HG03039 (cell line): ENCODE results near the gene VRK2.
"Not testable (repeated sequence)": the region's sequence is repeated elsewhere in the genome, so short reads cannot be mapped to it uniquely, and the experiment has no call there.

Source experiments
- ATAC-seq: cut with Tn5 transposase; IDR thresholded peaks from one replicate; pipeline ENCODE4 v1.9.1; 2021; ENCODE audit warnings: mild to moderate bottlenecking, moderate library complexity; ENCODE audit not compliant: unreplicated experiment

The VRK2 gene

DNA sequence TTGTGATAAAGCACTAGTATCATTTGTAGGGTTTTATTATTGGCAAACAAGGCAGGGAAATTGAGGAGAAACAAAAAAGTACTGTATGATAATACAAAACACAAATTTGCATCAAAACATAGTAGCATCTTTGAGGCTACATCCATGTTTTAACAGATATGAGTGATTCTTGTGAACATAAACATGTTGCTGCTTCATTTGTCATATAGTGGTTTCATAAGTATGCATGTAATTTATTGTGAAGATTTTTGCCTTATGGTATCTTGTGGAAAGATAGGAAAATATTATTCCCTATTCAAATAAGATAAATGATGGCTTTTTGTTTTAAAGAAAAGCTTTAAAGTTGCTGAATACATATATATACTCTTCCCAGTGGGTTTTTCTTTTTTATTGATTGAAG is 60.3 kb downstream of the VRK2 start:
- no peak for ATAC-seq

- ATAC-seq: no peak
Measured at GRCh38 chr2:58107803-58108710, 61.5 kb downstream of the VRK2 start.

GRCh38 chr2:58109481-58109880 is 62.9 kb downstream of the VRK2 start:
- ATAC-seq: no peak

- no peak for ATAC-seq
Measured at GRCh38 chr2:58110765-58111164, 64.2 kb downstream of the VRK2 start.

DNA sequence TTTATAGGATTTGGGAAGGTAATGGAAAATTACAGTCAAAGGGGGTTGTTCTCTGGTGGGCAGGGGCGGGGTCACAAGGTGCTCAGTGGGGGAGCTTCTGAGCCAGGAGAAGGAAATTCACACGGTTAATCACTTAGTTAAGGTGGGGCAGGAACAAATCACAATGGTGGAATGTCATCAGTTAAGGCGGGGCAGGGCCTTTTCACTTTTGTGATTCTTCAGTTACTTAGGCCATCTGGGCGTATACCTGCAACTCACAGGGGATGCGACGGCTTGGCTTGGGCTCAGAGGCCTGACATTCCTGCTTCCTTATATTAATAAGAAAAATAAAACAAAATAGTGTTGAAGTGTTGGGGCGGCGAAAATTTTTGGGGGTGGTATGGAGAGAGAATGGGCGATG is 67.0 kb downstream of the VRK2 start:
- ATAC-seq: not testable (repeated sequence)

- ATAC-seq: no peak
Measured at GRCh38 chr2:58120626-58121229, 74.1 kb downstream of the VRK2 start.

DNA sequence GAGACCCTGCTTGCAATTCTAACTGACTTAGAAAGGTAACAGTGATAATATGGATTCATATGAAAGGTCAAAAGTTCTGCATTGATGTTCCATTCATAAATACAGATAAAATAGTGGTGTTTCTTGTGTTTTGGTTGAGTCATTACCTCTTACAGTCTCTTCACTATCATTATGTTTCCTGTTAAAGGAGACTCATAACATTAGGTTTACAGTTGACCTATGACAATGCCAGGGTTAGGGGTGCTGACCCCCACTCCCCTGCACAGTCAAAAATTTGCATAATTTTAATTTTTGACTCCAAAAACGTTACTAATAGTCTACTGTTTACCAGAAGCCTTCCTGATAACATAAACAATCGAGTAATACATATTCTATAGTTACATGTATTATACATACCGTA is 75.4 kb downstream of the VRK2 start:
- ATAC-seq: no peak

GRCh38 chr2:58122540-58122939 is 75.9 kb downstream of the VRK2 start:
- ATAC-seq: no peak

GRCh38 chr2:58127111-58127510 is 80.5 kb downstream of the VRK2 start:
- ATAC-seq: no peak

- ATAC-seq: no peak
Measured at GRCh38 chr2:58130238-58130637, 83.6 kb downstream of the VRK2 start.

DNA sequence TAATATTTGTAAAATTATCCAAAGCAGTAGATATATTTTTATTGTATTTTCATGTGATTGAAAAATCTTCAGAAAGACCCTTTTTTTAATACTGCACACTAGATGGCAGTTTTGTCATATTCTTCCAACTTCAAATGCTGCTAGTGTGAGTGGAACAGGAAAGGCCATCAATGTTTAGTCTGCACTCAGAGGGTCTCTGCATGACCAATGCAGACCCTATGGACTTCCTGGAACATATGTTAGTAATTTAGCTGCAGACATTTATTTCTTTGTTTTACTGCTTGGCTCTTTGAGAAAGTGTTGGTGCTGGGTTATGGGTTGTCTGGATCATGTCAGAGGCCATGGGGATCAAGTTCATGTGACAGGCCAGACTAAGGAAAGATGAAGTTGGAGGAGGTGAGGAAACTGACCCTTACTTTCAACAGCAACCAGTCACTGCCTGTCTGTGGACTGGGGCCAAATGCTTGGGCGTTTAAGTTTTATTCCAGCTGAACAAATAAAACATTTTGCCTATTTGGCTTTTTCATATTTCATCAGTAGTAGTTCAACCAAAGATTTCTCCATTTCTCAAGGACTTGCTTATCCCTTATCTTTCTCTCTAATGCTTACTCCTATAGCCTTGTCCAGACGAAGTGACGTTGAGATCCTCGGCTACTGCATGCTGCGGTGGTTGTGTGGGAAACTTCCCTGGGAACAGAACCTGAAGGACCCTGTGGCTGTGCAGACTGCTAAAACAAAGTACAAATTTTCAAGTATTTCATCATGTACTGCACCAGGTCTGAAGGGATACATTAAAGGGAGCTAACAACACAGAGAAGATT is 84.8 kb downstream of the VRK2 start:
- ATAC-seq: no peak

DNA sequence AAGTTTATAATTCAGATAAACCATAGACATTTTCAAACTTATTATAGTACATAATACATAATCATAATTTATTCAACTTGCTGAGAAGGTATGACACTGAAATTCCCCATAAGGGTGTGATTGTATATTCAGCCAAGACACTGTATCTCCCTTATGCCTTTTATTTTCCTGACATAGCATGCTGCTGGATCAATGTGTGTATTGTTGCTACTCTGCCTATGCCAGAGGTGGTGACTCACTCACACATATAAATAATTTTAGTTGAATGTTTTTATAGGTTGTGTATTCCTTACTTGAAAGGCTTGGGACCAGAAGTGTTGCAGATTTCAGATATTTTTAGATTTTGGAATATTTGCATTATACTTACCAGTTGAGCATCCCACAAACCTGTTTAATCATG is 86.8 kb downstream of the VRK2 start:
- no peak for ATAC-seq

DNA sequence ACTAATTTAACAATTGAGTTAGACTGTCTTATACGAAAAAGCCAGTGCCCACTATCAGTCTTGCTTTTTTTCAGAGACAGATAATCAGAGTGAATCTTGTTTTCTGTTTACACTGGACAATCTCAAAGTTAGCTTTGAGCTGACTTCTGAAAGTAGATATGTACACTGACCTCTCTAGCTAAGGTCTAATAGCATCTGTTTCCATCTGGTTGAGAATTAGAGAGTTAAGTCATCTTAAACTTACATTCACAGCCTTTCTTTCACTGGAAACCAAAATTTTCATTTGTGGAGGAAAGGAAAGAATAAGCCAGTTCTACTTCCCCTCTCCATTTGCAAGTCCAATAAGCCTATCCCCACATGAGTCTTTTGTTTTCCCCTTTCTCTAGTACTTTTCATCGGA is 89.3 kb downstream of the VRK2 start:
- no peak for ATAC-seq

DNA sequence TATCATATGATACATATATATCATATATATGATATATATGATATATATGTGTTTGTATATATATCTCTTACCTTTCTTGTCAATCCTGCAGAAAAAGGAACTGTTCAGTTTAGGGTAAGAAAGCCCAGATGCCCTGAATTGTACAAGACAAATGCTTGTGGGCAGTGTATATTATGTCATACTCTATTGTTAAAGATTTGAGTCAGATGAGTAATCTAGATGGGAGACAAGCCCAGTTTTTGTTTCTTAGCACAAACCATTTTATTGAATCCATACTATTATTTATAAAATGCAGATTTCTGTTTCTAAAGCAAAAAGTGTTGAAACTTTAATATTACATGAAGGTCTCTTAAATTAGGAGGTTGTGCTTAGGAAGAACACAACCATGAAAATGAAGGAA is 90.6 kb downstream of the VRK2 start:
- no peak for ATAC-seq

DNA sequence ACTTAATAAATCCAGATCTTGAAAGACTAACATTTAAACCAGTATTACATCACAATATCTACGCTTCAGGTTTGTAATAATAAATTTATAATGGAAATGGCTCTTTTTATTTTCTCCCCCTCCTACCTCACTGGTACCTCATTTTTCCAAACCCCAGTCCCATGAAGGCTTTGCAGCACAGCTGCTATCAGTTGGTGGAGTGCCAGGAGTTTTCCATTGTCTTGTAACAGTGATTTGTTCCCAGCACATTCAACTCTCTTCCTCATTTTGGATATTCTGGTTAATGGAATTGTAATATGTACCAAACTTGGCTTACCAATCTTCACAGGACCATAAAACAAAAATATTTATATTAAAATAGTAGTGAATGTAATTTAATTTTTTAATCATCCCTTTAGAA is 91.2 kb downstream of the VRK2 start:
- ATAC-seq: no peak

DNA sequence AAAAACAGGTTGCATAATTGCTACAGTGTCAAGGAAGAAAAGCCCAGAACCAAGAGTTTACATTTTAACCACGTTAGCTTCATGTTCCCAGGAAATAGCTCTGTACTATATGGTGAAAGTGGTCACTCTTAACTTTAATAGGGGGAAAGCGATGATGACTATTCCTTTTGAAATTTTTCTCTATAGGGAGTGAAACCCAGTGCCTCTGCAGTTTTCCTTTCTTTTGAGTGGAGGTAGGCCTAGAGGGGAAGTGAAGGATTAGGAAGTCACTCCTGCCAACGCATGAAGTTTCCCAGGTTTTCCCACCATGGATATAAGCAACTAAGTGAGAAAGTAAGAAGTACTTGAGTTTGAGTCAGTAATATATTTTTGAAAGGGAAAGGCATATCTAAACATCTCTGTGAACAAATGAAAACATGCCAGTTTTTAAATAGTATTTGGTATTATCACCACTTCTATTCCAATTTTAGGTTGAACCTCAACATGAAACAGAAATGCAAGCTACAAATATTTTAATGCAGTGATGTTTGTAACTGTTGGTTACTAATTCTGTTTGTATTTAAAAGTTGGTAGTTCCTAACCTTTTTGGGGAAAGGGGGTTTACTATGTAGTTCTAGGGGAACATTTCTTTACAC is 91.9 kb downstream of the VRK2 start:
- ATAC-seq: no peak

- no peak for ATAC-seq
Measured at GRCh38 chr2:58140508-58141072, 94.0 kb downstream of the VRK2 start.

DNA sequence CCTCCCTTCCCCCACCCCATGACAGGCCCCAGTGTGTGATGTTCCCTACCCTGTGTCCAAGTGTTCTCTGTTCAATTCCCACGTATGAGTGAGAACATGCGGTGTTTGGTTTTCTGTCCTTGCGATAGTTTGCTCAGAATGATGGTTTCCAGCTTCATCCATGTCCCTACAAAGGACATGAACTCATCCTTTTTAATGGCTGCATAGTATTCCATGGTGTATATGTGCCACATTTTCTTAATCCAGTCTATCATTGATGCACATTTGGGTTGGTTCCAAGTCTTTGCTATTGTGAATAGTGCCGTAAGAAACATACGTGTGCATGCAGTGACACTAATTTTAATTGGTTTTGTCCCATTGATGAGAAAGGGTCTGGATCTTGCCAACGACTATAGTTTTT is 99.2 kb downstream of the VRK2 start:
- not testable (repeated sequence) for ATAC-seq

DNA sequence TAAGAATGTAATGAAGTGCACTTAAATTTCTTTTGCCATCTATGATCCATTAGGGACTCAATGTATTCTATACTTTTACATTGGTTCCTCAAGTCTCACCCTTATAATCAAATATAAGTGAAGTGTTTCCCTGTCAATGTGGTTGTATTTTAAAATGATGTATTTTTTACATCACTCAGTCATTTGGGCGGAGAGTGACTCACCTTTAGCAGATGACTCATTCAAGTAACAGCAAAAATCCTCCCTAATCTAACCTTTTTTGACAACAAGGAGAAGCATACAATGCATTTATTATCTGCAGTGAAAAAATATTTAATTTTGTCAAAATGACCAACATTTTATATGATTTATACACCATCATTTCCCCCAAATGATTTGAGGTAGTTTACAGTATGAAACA is 100.1 kb downstream of the VRK2 start:
- no peak for ATAC-seq

DNA sequence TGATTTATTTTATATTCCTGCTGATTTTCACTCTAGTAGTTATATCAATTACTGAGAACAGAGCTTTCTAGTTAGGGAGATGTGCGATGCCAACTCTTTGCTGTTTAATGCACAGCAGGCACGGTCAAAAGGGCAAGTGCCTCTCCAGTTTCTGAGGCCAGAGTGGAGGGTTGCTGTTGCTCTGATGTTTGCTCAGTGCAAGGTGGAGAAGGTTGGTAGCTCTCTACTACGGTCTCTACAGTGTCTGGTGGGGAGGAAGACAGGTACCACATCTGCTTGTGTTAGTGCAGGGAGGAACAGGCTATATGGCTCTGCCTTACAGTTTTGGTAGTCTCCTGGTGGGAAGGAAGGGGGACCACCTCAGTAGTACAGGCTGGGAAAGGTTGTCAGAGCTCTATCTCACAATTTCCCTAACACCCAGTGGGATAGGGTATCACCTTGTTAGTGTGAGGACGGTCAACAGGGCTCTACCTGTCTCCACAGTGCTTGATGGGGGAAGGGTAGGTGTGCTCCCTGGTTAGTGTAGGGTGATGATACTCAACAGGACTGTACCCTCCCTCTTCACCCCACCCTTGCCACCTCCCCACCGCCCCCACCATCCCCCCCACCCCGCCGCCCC is 108.7 kb downstream of the VRK2 start:
- no peak for ATAC-seq
